Thyroid gland (tissue), 4 donors: ENCODE results near the gene EXOG. TPM values are rescaled to one million over a fixed set of nuclear protein-coding genes. Genes with fewer than 3 reads are reported as not detected.

Experiments
- DNase-seq, 2 donors: peaks; one replicate each; pipeline ENCODE4 v3.0.0-alpha.2; 2019
- H3K27ac ChIP-seq, 3 donors: fragments of 200-600 bp; sonication (generic); 1 replicate in 2 of 3; 2 replicates in 1 of 3; pipeline ENCODE4 v1.5.1; 2016 to 2019; ENCODE audit warnings: mild to moderate bottlenecking in 1 of 3, moderate library complexity in 1 of 3
- H3K27me3 ChIP-seq: fragments of 200-600 bp; sonication (generic); one replicate; pipeline ENCODE4 v1.5.1; 2019
- H3K36me3 ChIP-seq, 2 donors: fragments of 200-600 bp; sonication (generic); one replicate each; pipeline ENCODE4 v1.5.1; 2016 to 2019
- H3K4me1 ChIP-seq, 2 donors: fragments of 200-600 bp; sonication (generic); one replicate each; pipeline ENCODE4 v1.5.1; 2017 to 2019
- H3K4me3 ChIP-seq, 3 donors: fragments of 200-600 bp; sonication (generic); replicated peaks in 1 of 3; 1 replicate in 2 of 3; 2 replicates in 1 of 3; pipeline ENCODE4 v1.5.1; 2016; ENCODE audit warnings: mild to moderate bottlenecking in 1 of 3
- H3K9me3 ChIP-seq: fragments of 200-600 bp; sonication (generic); one replicate; pipeline ENCODE4 v1.5.1; 2017
- POLR2A ChIP-seq, 2 donors: fragments of 450-650 bp; IDR thresholded peaks; one replicate each; pipeline ENCODE4 v1.6.1; 2017; ENCODE audit warnings: antibody characterized with exemption in 2 of 2, mild to moderate bottlenecking in 2 of 2, moderate library complexity in 1 of 2
- WGBS, 2 donors: methylation state at CpG; one replicate each; pipeline ENCODE4 v1.1.5; 2017; 5-methylcytosine and 5-hydroxymethylcytosine counted together
- intact Hi-C: fragments of 100-400 bp; cut with DNase I; formaldehyde crosslinking; loops from one replicate; pipeline ENCODE4 v1.15.1; 2023
- small RNA-seq: library from RNA; depleted of rRNA; stranded (forward); fragments of <200 nt; gene quantifications from one replicate; pipeline ENCODE3, GENCODE V24; 2016
- total RNA-seq, 4 donors: library from RNA; depleted of rRNA; stranded (reverse); fragments of >200 nt; gene quantifications; one replicate each; pipeline ENCODE4 v1.2.3, GENCODE V29; 2016
- TF ChIP-seq, protein P1 (sequence below), 6 experiments: fragments of 200-600 bp in 3 of 6; fragments of 450-650 bp in 3 of 6; sonication (generic) in 3 of 6; IDR thresholded peaks; one replicate each; pipeline ENCODE4 v1.5.1; 2016 to 2019; ENCODE audit warnings: antibody characterized with exemption in 6 of 6, mild to moderate bottlenecking in 2 of 6, inconsistent platforms in 1 of 6, moderate library complexity in 1 of 6

EXOG gene
- total RNA-seq, 4 donors from 2014 or later, result 7.6 to 17.6 (median 14.1) TPM

DNA sequence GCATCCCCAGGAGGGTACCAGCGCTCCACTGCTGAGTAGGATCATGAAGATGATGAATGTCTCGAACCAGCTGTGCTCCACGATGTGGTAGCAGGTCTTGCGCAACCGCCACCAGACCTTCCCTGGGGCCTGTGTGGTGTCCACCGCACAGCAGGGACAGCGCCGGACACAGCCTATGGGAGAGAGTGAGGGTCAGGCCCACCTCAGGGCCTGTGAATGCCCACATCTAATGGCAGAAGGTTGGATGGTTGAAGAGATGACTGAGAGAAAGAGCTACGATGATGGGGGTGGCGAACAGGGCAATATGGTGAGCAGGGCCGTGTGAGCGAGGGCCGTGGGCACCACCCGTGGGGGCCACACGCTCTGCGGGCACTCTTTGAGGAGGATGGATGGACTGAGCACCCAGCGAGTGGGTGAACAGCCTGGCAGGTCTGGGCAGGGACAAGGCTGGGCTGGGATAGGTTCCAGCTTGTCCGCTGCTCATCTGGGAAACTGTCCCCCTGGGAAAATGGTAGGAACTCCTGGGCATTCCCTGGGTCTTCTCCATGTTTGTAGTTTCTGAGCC is 79.2 kb downstream of the EXOG start:
- no peak overlapping the region for H3K4me3 ChIP-seq
- H3K27ac ChIP-seq, result no peak overlapping the region
- 90 to 95% methylated on average over 13 to 18 of the region's 18 CpGs for WGBS, 2 donors
- H3K9me3 ChIP-seq, result no peaks in the 10 kb centered on the region
- H3K4me1 ChIP-seq, result no peaks in the 10 kb centered on the region
- DNase-seq, result no peak
- no peaks in the 10 kb centered on the region for H3K27me3 ChIP-seq
- TF ChIP-seq, protein P1, sequence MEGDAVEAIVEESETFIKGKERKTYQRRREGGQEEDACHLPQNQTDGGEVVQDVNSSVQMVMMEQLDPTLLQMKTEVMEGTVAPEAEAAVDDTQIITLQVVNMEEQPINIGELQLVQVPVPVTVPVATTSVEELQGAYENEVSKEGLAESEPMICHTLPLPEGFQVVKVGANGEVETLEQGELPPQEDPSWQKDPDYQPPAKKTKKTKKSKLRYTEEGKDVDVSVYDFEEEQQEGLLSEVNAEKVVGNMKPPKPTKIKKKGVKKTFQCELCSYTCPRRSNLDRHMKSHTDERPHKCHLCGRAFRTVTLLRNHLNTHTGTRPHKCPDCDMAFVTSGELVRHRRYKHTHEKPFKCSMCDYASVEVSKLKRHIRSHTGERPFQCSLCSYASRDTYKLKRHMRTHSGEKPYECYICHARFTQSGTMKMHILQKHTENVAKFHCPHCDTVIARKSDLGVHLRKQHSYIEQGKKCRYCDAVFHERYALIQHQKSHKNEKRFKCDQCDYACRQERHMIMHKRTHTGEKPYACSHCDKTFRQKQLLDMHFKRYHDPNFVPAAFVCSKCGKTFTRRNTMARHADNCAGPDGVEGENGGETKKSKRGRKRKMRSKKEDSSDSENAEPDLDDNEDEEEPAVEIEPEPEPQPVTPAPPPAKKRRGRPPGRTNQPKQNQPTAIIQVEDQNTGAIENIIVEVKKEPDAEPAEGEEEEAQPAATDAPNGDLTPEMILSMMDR (IDR thresholded peaks at IDR 0.05), result no peak
- no peak for TF ChIP-seq POLR2A (IDR thresholded peaks at IDR 0.05)
- H3K36me3 ChIP-seq, result no peaks in the 10 kb centered on the region
- intact Hi-C loops, result no loop called here

Small RNAs within 50 kb of the gene (small RNA-seq; reads per million reads assigned to genes)
- not detected for gene RF00019

Other genes with a start within 250 kb of the EXOG start
- under 1 TPM in 2 of 4 donors, not detected in 2; 0.54 to 0.56 TPM for gene SLC22A13, start 230.5 kb upstream of the EXOG start, total RNA-seq
- gene SLC22A14, start 214.0 kb upstream of the EXOG start, total RNA-seq, result not detected
- gene XYLB, start 149.6 kb upstream of the EXOG start, total RNA-seq, result 1 to 10 TPM in 3 of 4 donors, under 1 TPM in 1; 0.78 to 1.7 (median 1.1) TPM
- 10 to 100 TPM in 1 of 4 donors, 1 to 10 TPM in 3; 5.1 to 12.2 (median 7.7) TPM for gene ACVR2B, start 42.5 kb upstream of the EXOG start, total RNA-seq
- 1 to 10 TPM in 2 of 4 donors, under 1 TPM in 2; 0.13 to 1.9 (median 1.1) TPM for gene SCN5A, start 153.3 kb downstream of the EXOG start, total RNA-seq